ENCODE results near the gene KAZN. TPM values are rescaled to one million over a fixed set of nuclear protein-coding genes. Genes with fewer than 3 reads are reported as not detected.

The KAZN gene
- total and polyA plus RNA-seq, 2 of the 8 experiments (the other 6 are each of a cell fraction or from before 2014, with no cell fraction given), result 3.7 to 11.8 TPM

- TF ChIP-seq ATF3 (IDR thresholded peaks at IDR 0.05; ENCODE audit: insufficient read depth, low read depth, low read length) (no peak), HDAC6 (IDR thresholded peaks at IDR 0.05; ENCODE audit: low read depth, low read length) (no peak)
- H3K18ac ChIP-seq (ENCODE audit: extremely low read depth, low read length), result no peak overlapping the region
- no peaks in the 10 kb centered on the region for H3K79me1 ChIP-seq (ENCODE audit: low read depth, low read length)
- no peak overlapping the region for H2BK120ac ChIP-seq (replicated peaks; ENCODE audit: low read depth, low read length)
- WGBS, 2 experiments (ENCODE audit: extremely low coverage in 1 of 2, insufficient coverage in 1 of 2, insufficient read length in 1 of 2, insufficient replicate concordance in 2 of 2, low coverage in 1 of 2, low lambda C conversion rate in 2 of 2, missing lambda C conversion rate in 1 of 2), result 86% methylated on average over 2 of the region's 2 CpGs; no CpG with 5 or more reads in 1 of the 2 experiments
- no peak overlapping the region for H3K14ac ChIP-seq (ENCODE audit: insufficient read length)
- H3K27me3 ChIP-seq (replicated peaks in 1 of 4; ENCODE audit: control insufficient read depth in 3 of 4, extremely low read depth in 1 of 4, insufficient read depth in 3 of 4, low read length in 3 of 4), result no peaks in the 10 kb centered on the region
- FAIRE-seq (no peak), DNase-seq (ENCODE audit: low read depth in 1 of 2, low spot score in 2 of 2) (no peak)
- H3K4me3 ChIP-seq (ENCODE audit: extremely low read depth in 1 of 4, insufficient read depth in 2 of 4, low read depth in 3 of 4, low read length in 4 of 4), result no peak overlapping the region
- H3K9ac ChIP-seq (replicated peaks in 1 of 4; ENCODE audit: extremely low read depth in 1 of 4, low read depth in 3 of 4, low read length in 3 of 4), result no peak overlapping the region
- H2AFZ ChIP-seq (ENCODE audit: low read length), result no peak overlapping the region
- peaks cover 0 to 3% of the 10 kb centered on the region in 2 experiments for H4K20me1 ChIP-seq (replicated peaks in 1 of 2; ENCODE audit: control insufficient read depth in 1 of 2, insufficient read depth in 2 of 2, low read length in 2 of 2)
- H3K4me2 ChIP-seq (ENCODE audit: insufficient read depth in 1 of 2, low read depth in 2 of 2, low read length in 2 of 2), result no peak overlapping the region
- ChIA-PET CTCF (ENCODE audit: partially characterized antibody) (interaction anchor here (1.2 to 8.7 kb wide), 7 partner anchors 11 to 279 kb away, joined by 3 to 53 read pairs (median 4); no protein-coding TSS in a partner anchor), POLR2A (ENCODE audit: partially characterized antibody) (no interaction called here)
- no peaks in the 10 kb centered on the region for H3K79me2 ChIP-seq (ENCODE audit: control insufficient read depth in 1 of 2, insufficient read depth in 2 of 2, low read length in 2 of 2)
- peaks cover 2 to 4% of the 10 kb centered on the region in 2 experiments; a peak in 1 of 4 replicates for H3K9me3 ChIP-seq (ENCODE audit: insufficient read depth in 2 of 2, low read depth in 1 of 2, low read length in 1 of 2)
- no peak overlapping the region for H3K27ac ChIP-seq (ENCODE audit: low read depth, low read length)
- peaks cover 0 to 6% (median 4%) of the 10 kb centered on the region in 4 experiments; a peak in 6 of 7 replicates for H3K4me1 ChIP-seq (replicated peaks in 1 of 4; ENCODE audit: control insufficient read depth in 3 of 4, insufficient read depth in 4 of 4, low read length in 3 of 4)
- no peak overlapping the region for H3K23ac ChIP-seq (ENCODE audit: insufficient read length)
- H2BK12ac ChIP-seq (ENCODE audit: low read depth, low read length), result no peak overlapping the region
- H4K91ac ChIP-seq (replicated peaks; ENCODE audit: insufficient read length, low read length), result no peak overlapping the region
- H2BK5ac ChIP-seq (ENCODE audit: low read depth, low read length), result no peak overlapping the region
- H4K5ac ChIP-seq (ENCODE audit: insufficient read length, low read depth, low read length), result no peak overlapping the region
- no peaks in the 10 kb centered on the region; a peak in 1 of 8 replicates for H3K36me3 ChIP-seq (ENCODE audit: control insufficient read depth in 2 of 4, insufficient read depth in 4 of 4, low read length in 3 of 4)
- H4K8ac ChIP-seq (ENCODE audit: extremely low read depth, insufficient read depth, low read length), result no peak overlapping the region
- no peak overlapping the region for H2AK5ac ChIP-seq (ENCODE audit: low read depth, low read length)
- no peak overlapping the region for H2BK20ac ChIP-seq (ENCODE audit: low read length)
- no peak overlapping the region for H3K56ac ChIP-seq (replicated peaks; ENCODE audit: insufficient read length, low read depth, low read length)
- H3K4ac ChIP-seq (replicated peaks; ENCODE audit: insufficient read length, low read depth, low read length), result no peak overlapping the region
- H3K23me2 ChIP-seq (ENCODE audit: low read depth, low read length), result no peaks in the 10 kb centered on the region
- no peak overlapping the region for H2BK15ac ChIP-seq (ENCODE audit: low read length)
These were observed 459.8 kb downstream of the KAZN start for GRCh38 chr1:15058261-15058660.
